Stimulated activated CD8-positive, alpha-beta memory T cell treated with anti-CD3 and anti-CD28 coated beads, Interleukin-15, amount 100 ng/mL, for 4 hours (primary cell): Measurements from ENCODE around the gene MALRD1.

Experiments used
- DNase-seq, 2 donors: peaks; one replicate each; pipeline ENCODE4 v3.0.0-alpha.2; 2020; ENCODE audit warnings: low read depth in 2 of 2

The MALRD1 gene

GRCh38 chr10:19367176-19367575 lies 318.6 kb downstream of the MALRD1 start:
- DNase-seq: no peak

- no peak for DNase-seq
Measured at GRCh38 chr10:19373988-19374387, 325.4 kb downstream of the MALRD1 start.

GRCh38 chr10:19385846-19386450 lies 337.3 kb downstream of the MALRD1 start:
- no peak for DNase-seq

GRCh38 chr10:19408924-19409323 lies 360.3 kb downstream of the MALRD1 start:
- DNase-seq: no peak

- no peak for DNase-seq
Measured at GRCh38 chr10:19411119-19411518, 362.5 kb downstream of the MALRD1 start.

- no peak for DNase-seq
Measured at GRCh38 chr10:19412531-19412930, 363.9 kb downstream of the MALRD1 start.

GRCh38 chr10:19416164-19416563 lies 367.6 kb downstream of the MALRD1 start:
- no peak for DNase-seq

- no peak for DNase-seq
Measured at GRCh38 chr10:19417740-19418139, 369.1 kb downstream of the MALRD1 start.

GRCh38 chr10:19421674-19422073 lies 373.1 kb downstream of the MALRD1 start:
- no peak for DNase-seq

GRCh38 chr10:19426034-19426433 lies 377.4 kb downstream of the MALRD1 start:
- no peak for DNase-seq

GRCh38 chr10:19431622-19432351 lies 383.2 kb downstream of the MALRD1 start:
- no peak for DNase-seq

- DNase-seq: no peak
Measured at GRCh38 chr10:19449860-19450259, 401.3 kb downstream of the MALRD1 start.

GRCh38 chr10:19451356-19451755 lies 402.8 kb downstream of the MALRD1 start:
- DNase-seq: no peak

- no peak for DNase-seq
Measured at GRCh38 chr10:19451937-19452336, 403.3 kb downstream of the MALRD1 start.

- no peak for DNase-seq
Measured at GRCh38 chr10:19453967-19454366, 405.4 kb downstream of the MALRD1 start.

- DNase-seq: no peak
Measured at GRCh38 chr10:19461588-19461987, 413.0 kb downstream of the MALRD1 start.

- no peak for DNase-seq
Measured at GRCh38 chr10:19466709-19467108, 418.1 kb downstream of the MALRD1 start.

- DNase-seq: no peak
Measured at GRCh38 chr10:19468413-19468812, 419.8 kb downstream of the MALRD1 start.

GRCh38 chr10:19469521-19469920 lies 420.9 kb downstream of the MALRD1 start:
- no peak for DNase-seq

- DNase-seq: no peak
Measured at GRCh38 chr10:19479854-19480253, 431.3 kb downstream of the MALRD1 start.

- no peak for DNase-seq
Measured at GRCh38 chr10:19480353-19480752, 431.8 kb downstream of the MALRD1 start.

- DNase-seq: no peak
Measured at GRCh38 chr10:19483421-19483820, 434.8 kb downstream of the MALRD1 start.

GRCh38 chr10:19488592-19489280 lies 440.1 kb downstream of the MALRD1 start:
- DNase-seq: no peak
